ENCODE results near the gene PAK2.
"Not testable (repeated sequence)": the region's sequence is repeated elsewhere in the genome, so short reads cannot be mapped to it uniquely, and the experiment has no call there.

The PAK2 gene

GRCh38 chr3:196844235-196845219, 104.9 kb downstream of the PAK2 start:
- not testable (repeated sequence) for DNase-seq

GRCh38 chr3:196848375-196848774, 108.7 kb downstream of the PAK2 start:
- not testable (repeated sequence) for DNase-seq

- no peak for DNase-seq
Observed at GRCh38 chr3:196849180-196849741, 109.6 kb downstream of the PAK2 start.

- DNase-seq, result not testable (repeated sequence)
Observed at GRCh38 chr3:196863000-196863399, 123.3 kb downstream of the PAK2 start.

GRCh38 chr3:196867155-196867506, 127.5 kb downstream of the PAK2 start:
- DNase-seq, result no peak

- DNase-seq, result peak; percentile 85
Observed at GRCh38 chr3:196867507-196868296, 128.0 kb downstream of the PAK2 start, which contains the start of gene SENP5. SENP5 (plus strand) TSS chr3:196867920; CDS start chr3:196885182, 17,262 bp downstream.

GRCh38 chr3:196868297-196868661, 128.6 kb downstream of the PAK2 start:
- DNase-seq, result peak; percentile 4

- no peak for DNase-seq
Observed at GRCh38 chr3:196872316-196872715, 132.7 kb downstream of the PAK2 start.

- DNase-seq, result not testable (repeated sequence)
Observed at GRCh38 chr3:196874511-196875094, 134.9 kb downstream of the PAK2 start.

- DNase-seq, result no peak
Observed at GRCh38 chr3:196875258-196875657, 135.6 kb downstream of the PAK2 start.
